HS-27A (cell line): Measurements from ENCODE around the gene CCDC142.

Source experiments
- DNase-seq: peaks from one replicate; pipeline ENCODE4 v3.0.0-alpha.2; 2012; ENCODE audit warnings: low read depth, missing footprints

CCDC142 gene

DNA sequence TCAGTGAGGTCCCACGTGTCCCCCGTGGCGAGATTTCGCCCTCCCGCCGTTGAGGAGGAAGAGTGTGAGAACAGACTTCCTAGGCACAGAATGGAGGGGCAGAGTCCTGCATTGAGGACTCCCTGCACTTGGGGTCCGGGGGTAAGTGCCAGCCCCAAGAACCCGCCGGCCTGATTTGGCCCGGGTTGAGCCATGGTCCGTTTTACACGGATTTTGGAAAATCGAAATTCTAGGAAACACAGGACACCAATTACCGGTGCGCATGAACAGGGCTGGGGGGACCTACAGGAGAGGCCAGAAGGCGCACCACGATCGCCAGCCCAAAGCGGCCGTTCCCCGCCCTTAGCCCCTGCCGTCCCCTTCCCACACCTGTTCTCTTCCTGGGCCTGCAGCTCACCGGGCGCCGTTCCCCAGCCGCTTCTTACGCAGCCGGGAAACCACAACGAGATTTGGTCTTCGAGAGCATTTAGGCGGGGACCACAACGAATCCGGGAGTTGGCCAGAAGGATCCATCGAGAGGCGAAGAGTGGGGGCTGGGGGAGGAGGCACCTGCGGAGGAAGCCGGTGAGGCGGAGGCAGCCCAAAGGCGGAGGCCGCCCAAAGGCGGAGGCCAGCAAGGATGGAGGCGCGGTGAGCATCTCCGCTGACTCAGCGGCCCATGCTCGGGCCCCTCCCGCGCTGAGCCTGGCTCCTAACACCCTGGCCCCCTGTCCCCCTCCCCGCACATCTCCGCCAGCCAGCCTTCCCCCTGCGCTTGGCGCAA, 31.0 kb upstream of the CCDC142 start:
- DNase-seq = no peak

DNA sequence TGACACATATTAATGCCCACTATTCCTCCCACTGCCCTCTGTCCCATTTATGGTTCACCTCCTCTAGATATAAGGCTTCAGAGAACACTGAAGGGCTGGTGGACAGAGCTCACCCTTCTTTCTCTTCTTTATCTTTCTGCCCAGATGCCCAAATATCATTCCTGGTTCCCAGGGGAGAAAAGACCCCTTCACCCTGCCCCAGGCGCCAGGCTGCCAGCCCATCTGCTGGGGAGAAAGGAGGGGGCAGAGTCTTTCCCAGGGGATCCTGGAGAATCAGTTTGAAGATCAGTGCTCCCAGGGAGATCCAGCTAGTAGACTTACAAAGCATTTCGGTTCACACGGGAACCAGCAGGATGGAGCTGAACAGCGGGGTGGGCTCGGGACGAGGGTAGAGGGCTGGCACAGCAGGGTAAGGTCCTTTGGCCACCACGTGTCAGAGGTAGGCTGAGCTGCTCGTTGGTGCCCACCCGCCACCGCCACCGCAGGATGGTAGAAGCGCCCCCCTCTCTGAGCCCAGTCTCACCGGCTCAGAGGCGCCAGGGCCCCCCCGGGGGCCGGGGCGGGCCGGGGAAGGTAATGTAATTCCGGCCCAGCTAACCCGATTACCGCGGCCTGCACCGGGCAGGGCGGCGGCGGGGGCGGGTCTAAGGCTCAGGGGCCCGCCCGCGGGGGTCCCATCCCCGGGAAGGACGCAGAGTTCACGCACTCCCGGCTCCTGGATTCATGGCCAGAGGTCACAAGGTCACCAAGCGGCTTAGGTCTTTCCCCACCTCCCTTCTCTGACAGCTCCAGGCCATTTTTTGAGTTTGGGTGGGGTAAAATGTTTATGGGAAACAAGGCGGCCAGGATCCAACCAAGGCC, 30.2 kb upstream of the CCDC142 start:
- DNase-seq = no peak

DNA sequence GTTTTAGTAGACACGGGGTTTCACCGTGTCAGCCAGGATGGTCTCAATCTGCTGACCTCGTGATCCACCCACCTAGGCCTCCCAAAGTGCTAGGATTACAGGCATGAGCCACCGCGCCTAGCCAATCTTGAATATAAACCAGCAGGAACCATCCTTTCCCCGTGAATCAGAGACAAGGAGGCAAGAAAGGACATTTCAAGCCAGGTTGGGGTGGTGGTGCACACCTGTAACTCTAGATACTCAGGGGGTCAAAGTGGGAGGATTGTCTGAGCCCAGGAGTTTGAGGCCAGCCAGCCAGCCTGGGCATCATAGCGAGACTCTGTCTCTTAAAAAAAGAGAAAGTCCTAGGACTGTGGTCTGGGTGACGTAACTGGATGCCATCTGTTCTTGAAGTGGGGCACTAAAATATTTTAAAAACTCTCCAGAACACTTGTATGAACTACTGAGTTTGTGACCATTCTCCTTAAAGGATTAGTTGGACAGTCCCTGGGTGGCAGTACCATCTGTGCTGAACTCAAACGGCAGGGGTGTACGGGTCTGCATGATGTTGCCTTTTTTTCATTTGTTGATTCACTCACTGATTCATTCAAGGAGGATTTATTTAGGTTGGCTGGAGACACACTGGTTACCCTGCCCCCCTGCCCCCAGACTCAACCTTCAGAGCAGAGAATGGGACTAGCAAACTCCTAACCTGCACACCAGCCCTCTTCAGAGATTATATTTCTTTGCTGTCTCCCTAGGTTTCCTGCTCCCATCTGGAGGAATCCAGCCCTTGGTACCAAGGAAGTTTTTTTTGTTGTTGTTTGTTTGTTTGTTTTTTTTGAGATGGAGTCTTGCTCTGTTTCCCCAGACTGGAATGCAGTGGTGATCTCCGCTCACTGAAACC, 28.5 kb upstream of the CCDC142 start:
- no peak for DNase-seq

- no peak for DNase-seq
Observed at GRCh38 chr2:74510272-74510671, 27.5 kb upstream of the CCDC142 start.

- no peak for DNase-seq
Observed at GRCh38 chr2:74507926-74508520, 25.2 kb upstream of the CCDC142 start.

DNA sequence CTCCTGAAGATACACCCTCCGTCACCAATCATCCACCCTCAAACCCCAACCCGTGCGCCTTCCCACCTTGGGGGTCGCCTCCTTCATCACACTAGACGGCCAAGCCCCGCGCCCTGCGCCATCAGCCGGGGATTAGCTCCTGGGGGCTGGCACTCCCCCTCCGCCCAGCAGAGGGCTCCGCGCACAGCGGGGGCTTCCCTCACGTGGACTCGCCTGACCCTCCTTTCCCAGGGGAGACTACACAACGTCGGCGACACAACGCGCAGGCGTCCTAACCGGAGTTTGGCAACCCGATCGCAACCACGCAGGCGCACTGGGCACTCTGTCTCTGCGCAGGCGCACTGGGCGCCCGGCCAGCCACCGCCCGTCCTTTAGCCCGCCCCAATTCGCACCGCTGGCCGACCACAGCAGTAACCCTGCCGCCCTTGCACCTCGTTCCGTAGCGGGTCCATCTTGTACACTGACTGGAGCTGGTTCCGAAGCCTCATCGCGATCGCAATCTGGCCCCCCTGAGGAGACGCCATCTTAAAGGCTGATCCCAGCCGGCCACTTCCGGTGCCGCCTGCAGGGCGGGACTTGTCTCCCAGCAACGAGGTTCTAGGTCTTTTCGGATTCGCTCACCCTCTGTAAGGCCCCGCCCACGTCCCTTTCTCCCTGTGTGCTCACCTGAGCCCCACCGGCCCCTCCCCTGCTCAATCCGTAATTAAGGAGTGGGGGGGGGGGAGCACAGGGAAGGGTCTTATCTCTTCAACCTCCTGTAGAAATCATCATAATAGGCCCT, 24.5 kb upstream of the CCDC142 start, which contains the start of gene PCGF1:
Gene PCGF1, minus strand, starts transcription at position 551 of the 781 bp plus-strand sequence. Its CDS starts 27 bp downstream, at position 524.
- peak; percentile 98 for DNase-seq

GRCh38 chr2:74505448-74506246, 22.8 kb upstream of the CCDC142 start:
- no peak for DNase-seq

- DNase-seq = no peak
Observed at GRCh38 chr2:74504591-74504990, 21.8 kb upstream of the CCDC142 start.

DNA sequence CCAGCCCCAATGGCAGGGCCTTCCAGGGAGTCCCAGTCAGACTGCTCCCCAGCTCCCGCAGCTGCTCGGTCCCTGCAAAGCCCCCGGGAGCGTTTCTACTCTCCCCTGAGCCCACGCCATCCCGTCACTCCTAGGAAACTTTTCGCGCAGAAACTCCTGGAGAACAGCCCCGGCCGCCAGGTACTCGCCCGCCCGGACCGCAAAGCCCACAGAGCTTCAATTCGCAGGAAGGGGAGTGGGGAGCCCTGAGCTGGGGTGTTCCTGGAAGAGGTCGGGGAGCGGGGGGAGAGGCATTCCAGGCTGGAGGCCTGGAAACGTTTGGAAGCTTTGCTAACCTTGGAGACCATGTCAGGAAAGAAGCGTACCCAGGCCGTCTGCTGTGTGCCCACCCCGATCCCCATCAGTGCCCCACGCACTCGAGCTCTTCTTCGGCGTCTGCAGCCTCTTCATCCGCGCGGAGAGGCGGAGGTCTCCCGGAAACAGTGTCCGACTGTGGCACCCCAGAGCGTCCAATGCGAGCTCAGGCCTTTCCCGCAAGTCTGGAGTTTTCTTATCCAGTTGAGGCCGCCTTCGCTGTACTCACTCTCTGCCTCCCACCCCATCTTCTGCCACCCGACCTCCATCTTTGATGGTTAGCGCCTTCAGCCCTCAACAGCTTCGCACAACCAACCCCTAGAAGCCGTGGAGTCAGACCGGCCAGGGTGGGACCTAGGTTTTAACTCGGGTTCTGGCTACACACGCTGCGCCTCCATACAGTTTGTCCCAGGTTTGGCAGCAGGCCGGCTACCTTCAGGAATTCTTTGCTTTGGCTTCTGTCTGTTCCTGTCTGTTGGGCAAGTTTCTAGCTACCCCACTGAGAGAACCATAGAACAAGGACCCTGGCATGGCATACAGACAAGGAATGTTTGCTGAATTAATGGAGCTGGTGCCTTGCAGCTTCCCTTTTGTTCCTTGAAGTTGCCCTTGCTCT, 21.0 kb upstream of the CCDC142 start:
- DNase-seq = no peak

GRCh38 chr2:74502720-74503505, 20.1 kb upstream of the CCDC142 start:
- DNase-seq = peak; percentile 77

GRCh38 chr2:74502147-74502719, 19.4 kb upstream of the CCDC142 start:
- no peak for DNase-seq

DNA sequence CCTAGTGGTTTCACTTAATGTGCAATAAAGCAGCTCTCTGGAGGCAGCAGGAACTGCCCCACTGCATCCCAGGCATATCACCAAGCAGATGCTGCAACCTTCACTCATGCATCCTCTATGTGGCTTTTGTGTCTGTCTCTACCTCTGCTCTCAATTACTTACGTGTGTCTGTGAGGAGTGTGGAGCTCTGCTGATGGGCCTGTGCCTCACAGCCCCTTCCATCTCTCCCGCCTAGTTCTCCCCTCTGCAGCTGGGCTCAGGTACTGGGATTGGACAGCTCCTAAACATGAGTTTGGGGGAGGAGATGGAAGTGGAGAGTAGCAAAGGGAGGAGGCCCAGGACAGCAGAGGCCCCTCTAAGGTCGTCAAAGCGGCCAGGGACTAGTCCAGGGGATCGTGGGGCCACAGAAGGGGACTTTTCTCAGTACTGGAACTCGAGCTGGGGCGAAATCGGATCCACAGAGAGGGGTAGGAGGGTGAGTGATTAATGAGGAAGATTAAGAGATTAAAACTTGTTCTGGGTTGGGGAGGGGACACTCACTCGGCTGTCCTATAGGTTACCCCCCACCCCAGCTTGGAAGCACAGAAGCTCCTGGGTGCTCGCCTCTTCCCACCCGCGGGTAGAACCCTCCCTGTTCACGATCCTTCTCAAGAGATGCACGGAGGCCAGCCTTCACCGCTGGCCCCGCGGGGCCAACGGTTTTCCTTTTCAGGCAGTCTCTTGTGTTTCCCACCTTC, 18.7 kb upstream of the CCDC142 start:
- no peak for DNase-seq

GRCh38 chr2:74500578-74500946, 17.8 kb upstream of the CCDC142 start:
- DNase-seq = no peak

DNA sequence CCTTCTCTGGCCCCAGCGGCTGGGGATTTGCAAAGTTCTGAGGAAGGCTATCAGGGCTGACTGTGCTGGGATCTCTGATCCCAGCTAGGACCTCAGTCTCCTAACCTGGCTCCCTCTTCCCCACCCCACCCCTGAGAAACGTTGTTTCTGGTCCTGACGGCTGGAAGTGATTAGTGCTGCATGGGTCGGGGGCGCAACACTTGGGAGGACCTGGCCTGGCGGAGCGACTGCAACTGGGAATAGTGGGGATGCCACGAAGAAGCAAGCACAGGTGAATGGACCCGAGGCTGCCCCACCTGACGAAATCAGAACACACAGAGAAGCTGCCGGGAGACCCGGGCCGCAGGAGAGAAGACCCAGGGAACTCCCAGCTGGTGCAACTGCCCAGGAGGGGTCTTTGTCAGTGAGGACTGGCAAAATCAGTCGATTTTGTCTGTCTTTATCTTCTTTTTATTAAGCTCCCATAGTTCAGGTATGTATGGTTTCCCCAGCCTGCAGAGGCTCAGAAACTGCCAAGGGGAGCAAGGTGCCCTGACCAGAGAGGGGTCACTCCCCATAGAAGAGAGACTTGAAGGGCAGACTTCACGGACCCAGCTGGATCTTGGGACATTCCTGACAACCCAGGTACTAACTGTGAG, 17.3 kb upstream of the CCDC142 start:
- no peak for DNase-seq

DNA sequence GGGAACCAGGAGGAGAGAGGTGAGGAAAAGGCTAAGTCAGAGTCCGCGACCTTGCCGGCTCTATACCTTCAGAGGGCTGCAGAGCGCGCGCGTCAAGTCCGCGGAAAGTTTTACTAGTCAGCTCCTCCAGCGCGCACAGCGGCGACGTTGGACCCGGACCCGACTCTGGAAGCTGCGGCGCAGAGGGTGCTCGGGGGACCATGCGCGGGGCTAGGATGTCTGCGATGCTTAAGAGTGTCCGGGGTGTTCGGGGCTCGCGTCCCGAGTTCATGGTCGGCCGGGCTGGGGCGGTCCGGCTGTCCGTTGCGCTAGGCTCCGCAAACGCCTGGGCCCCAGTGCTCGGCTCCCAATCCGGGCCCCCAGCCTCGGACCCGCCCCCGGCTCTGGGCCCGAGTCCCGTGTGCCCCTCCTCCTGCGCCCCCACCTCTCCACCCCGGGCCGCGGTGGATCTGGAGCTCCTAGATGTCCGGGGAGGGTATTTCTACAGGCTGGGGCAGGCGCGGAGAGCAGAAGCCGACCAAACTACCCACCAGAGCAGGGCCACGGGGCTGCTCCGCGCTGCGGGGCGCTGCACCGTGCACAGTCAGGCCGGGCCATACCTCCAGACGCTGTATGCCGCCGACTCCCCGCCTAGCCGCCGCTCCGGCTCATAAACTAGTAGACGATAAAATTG, 16.6 kb upstream of the CCDC142 start, which contains the start of gene LBX2:
Gene LBX2, minus strand, starts transcription at position 337 of the 673 bp plus-strand sequence. Its CDS starts 66 bp downstream, at position 271.
- DNase-seq = no peak
